NT2/D1 (cell line): ENCODE measurements around the gene ACCSL.

ENCODE experiments used
- YY1 ChIP-seq: IDR thresholded peaks from 2 replicates; pipeline ENCODE4 v1.6.1; 2011; ENCODE audit not compliant: insufficient read length, insufficient read depth
- ZNF274 ChIP-seq: IDR thresholded peaks from 2 replicates; pipeline ENCODE4 v1.6.1; 2011; ENCODE audit warnings: mild to moderate bottlenecking, low read depth, low read length

- TF ChIP-seq YY1 (no peak), ZNF274 (no peak)
Measured at GRCh38 chr11:44058275-44058674, 10.5 kb downstream of the ACCSL start.
